SK-N-MC (cell line): ENCODE results near the gene CX3CR1.

Experiments
- DNase-seq: peaks from one replicate; pipeline ENCODE4 v3.0.0-alpha.2; 2011; ENCODE audit warnings: low read depth, low spot score
- H3K27ac ChIP-seq: fragments of 200-600 bp; sonication (generic); 2 replicates; pipeline ENCODE4 v1.5.1; 2016; ENCODE audit warnings: mixed run types
- H3K36me3 ChIP-seq: fragments of 200-600 bp; sonication (generic); 2 replicates; pipeline ENCODE4 v1.6.1; 2017; ENCODE audit warnings: antibody characterized with exemption, low read length, mixed read lengths; ENCODE audit not compliant: insufficient read depth
- H3K4me3 ChIP-seq: fragments of 200-600 bp; sonication (generic); 2 replicates; pipeline ENCODE4 v1.5.1; 2016
- H3K9ac ChIP-seq: fragments of 200-600 bp; sonication (generic); 2 replicates; pipeline ENCODE4 v1.8.0; 2017; ENCODE audit warnings: mixed run types, mixed read lengths; ENCODE audit not compliant: insufficient read length
- H3K9me3 ChIP-seq: fragments of 200-600 bp; sonication (generic); 2 replicates; pipeline ENCODE4 v1.6.1; 2017; ENCODE audit warnings: low read depth, mild to moderate bottlenecking, antibody characterized with exemption, low read length, moderate library complexity, mixed read lengths
- EZH2 ChIP-seq: fragments of 200-600 bp; sonication (generic); IDR thresholded peaks from one replicate; pipeline ENCODE4 v1.6.1; 2017; ENCODE audit warnings: antibody characterized with exemption
- FOXP2 ChIP-seq: optimal IDR thresholded peaks from 2 replicates; pipeline ENCODE3; 2011; ENCODE audit warnings: mild to moderate bottlenecking, moderate library complexity; ENCODE audit not compliant: insufficient read depth; ENCODE audit errors: extremely low read length, control extremely low read depth
- POLR2AphosphoS5 ChIP-seq: IDR thresholded peaks from 2 replicates; pipeline ENCODE4 v1.6.1; 2012; ENCODE audit warnings: mild to moderate bottlenecking, low read depth, low read length, borderline replicate concordance

The CX3CR1 gene

GRCh38 chr3:39226106-39226741 lies 53.6 kb downstream of the CX3CR1 start:
- Histone ChIP-seq H3K27ac (no peak overlapping the region), H3K9ac (no peak overlapping the region), H3K9me3 (no peaks in the 10 kb centered on the region), H3K36me3 (no peaks in the 10 kb centered on the region), H3K4me3 (no peak overlapping the region)
- TF ChIP-seq EZH2 (no peak), FOXP2 (no peak), POLR2AphosphoS5 (no peak)
- no peak for DNase-seq

GRCh38 chr3:39224288-39224687 lies 55.5 kb downstream of the CX3CR1 start:
- Histone ChIP-seq H3K27ac (no peak overlapping the region), H3K9me3 (no peaks in the 10 kb centered on the region), H3K4me3 (no peak overlapping the region), H3K9ac (no peak overlapping the region), H3K36me3 (no peaks in the 10 kb centered on the region)
- no peak for TF ChIP-seq FOXP2
- no peak for TF ChIP-seq EZH2
- no peak for TF ChIP-seq POLR2AphosphoS5
- DNase-seq, result no peak

GRCh38 chr3:39222939-39223338 lies 56.9 kb downstream of the CX3CR1 start:
- Histone ChIP-seq H3K9ac (no peak overlapping the region), H3K27ac (no peak overlapping the region), H3K9me3 (no peaks in the 10 kb centered on the region), H3K4me3 (no peak overlapping the region), H3K36me3 (no peaks in the 10 kb centered on the region)
- TF ChIP-seq POLR2AphosphoS5 (no peak), FOXP2 (no peak), EZH2 (no peak)
- DNase-seq, result no peak

- TF ChIP-seq EZH2, result no peak
- TF ChIP-seq POLR2AphosphoS5, result no peak
- no peak for TF ChIP-seq FOXP2
- Histone ChIP-seq H3K27ac (no peak overlapping the region), H3K9me3 (no peaks in the 10 kb centered on the region), H3K4me3 (no peak overlapping the region), H3K9ac (no peak overlapping the region), H3K36me3 (no peaks in the 10 kb centered on the region)
- DNase-seq, result no peak
Observed at GRCh38 chr3:39222462-39222861, 57.4 kb downstream of the CX3CR1 start.

GRCh38 chr3:39221141-39221530 lies 58.7 kb downstream of the CX3CR1 start:
- Histone ChIP-seq H3K9ac (no peak overlapping the region), H3K9me3 (no peaks in the 10 kb centered on the region), H3K4me3 (no peak overlapping the region), H3K27ac (no peak overlapping the region), H3K36me3 (no peaks in the 10 kb centered on the region)
- DNase-seq, result no peak
- no peak for TF ChIP-seq EZH2
- TF ChIP-seq POLR2AphosphoS5, result no peak
- no peak for TF ChIP-seq FOXP2

- Histone ChIP-seq H3K9me3 (no peaks in the 10 kb centered on the region), H3K4me3 (no peak overlapping the region), H3K9ac (no peak overlapping the region), H3K36me3 (no peaks in the 10 kb centered on the region), H3K27ac (no peak overlapping the region)
- TF ChIP-seq POLR2AphosphoS5 (no peak), FOXP2 (no peak), EZH2 (no peak)
- DNase-seq, result no peak
Observed at GRCh38 chr3:39220407-39221140, 59.3 kb downstream of the CX3CR1 start.

- no peaks in the 10 kb centered on the region for H3K9me3 ChIP-seq
- no peak overlapping the region for H3K27ac ChIP-seq
- H3K9ac ChIP-seq, result no peak overlapping the region
- no peak for DNase-seq
- H3K36me3 ChIP-seq, result no peaks in the 10 kb centered on the region
- H3K4me3 ChIP-seq, result no peak overlapping the region
- TF ChIP-seq FOXP2, result no peak
- no peak for TF ChIP-seq EZH2
- TF ChIP-seq POLR2AphosphoS5, result no peak
Observed at GRCh38 chr3:39219702-39220101, 60.1 kb downstream of the CX3CR1 start.

GRCh38 chr3:39216176-39216790 lies 63.6 kb downstream of the CX3CR1 start:
- no peak overlapping the region for H3K9ac ChIP-seq
- H3K9me3 ChIP-seq, result no peaks in the 10 kb centered on the region
- TF ChIP-seq POLR2AphosphoS5 (no peak), FOXP2 (no peak), EZH2 (no peak)
- H3K36me3 ChIP-seq, result no peaks in the 10 kb centered on the region
- DNase-seq, result no peak
- no peak overlapping the region for H3K27ac ChIP-seq
- no peak overlapping the region for H3K4me3 ChIP-seq
